NCI-H1417 (cell line): ENCODE measurements around the gene ZFAND4.
"Not testable (repeated sequence)": the region's sequence is repeated elsewhere in the genome, so short reads cannot be mapped to it uniquely, and the experiment has no call there.

Experiments used
- DNase-seq, 3 experiments: peaks; one replicate each; lab custom pipeline; 2025; lab: John Stamatoyannopoulos, UW

The ZFAND4 gene

GRCh38 chr10:45589868-45590267 is 82.7 kb downstream of the ZFAND4 start:
- DNase-seq = no peak

DNA sequence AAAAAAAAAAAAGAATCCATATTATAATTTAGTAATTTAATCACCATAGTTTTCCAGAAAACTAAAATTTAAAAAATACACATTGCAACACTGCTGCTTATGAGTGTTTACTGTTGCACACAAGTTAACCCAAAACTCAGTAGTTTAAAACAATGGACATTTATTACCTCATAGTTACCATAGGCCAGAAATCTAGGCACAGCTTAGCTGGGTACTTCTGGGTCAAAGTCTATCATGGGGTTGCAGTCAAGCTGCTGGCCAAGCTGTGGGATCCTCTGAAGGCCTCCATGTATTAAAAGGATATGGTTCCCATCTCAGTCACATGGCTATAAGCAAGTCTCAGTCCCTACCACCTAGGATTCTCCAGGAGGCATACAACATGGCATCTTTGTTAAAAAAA is 83.6 kb downstream of the ZFAND4 start:
- no peak for DNase-seq

GRCh38 chr10:45586028-45586824 is 86.3 kb downstream of the ZFAND4 start:
- DNase-seq = no peak

- DNase-seq = no peak
Measured at GRCh38 chr10:45585131-45585530, 87.4 kb downstream of the ZFAND4 start.

- DNase-seq = no peak
Measured at GRCh38 chr10:45582386-45582781, 90.2 kb downstream of the ZFAND4 start.

DNA sequence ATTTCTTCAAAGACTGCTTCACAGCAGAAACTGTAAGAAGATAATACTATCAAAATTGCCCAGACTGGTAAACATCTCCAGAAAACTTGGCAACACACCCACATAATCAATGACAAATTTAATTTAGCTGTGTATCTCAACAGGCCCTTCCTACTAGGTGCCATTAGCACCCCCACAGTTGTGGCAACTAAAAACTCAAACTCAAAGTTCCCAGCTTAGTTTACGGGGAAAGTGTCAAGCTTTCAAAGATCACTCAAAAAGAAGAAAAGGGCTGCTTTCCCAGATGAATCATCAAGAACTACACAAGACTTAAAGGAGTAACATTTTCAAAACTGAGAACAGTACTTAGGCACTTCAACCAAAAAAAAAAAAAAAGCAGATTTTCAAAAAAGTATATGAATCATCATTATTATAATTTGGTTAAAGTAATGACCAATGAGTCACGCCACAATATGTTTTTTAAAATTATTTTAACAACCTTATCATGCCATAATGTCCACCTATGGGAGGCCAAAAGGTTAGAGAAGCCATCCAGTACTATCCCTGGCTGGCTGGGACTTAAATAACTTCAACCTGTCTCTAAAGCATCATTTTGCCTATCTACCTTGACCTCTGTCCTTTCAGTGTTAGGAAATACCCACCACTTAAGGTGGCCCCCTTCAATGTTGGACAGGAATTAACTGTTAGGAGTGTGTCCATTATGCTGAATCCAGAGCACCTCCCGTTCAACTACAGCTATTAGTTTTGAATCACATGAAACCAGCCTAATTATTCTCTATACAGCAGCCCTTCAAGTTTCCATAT is 90.8 kb downstream of the ZFAND4 start:
- DNase-seq = no peak

DNA sequence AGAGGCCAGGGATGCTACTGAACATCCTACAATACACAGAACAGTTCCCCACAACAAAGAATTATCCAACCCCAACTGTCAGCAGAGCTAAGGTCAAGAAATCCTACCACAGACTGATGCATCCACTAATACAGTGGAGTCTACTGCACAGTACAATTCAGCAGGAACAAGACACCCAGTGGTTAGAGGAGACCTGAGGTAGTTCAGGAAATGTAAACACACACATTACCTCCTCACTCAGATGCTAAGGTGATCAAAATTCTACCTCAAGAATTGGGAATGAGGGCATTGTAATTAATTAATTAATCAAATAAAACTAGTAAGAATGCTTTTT is 91.4 kb downstream of the ZFAND4 start:
- no peak for DNase-seq

GRCh38 chr10:45580371-45581215 is 92.0 kb downstream of the ZFAND4 start:
- DNase-seq = no peak

DNA sequence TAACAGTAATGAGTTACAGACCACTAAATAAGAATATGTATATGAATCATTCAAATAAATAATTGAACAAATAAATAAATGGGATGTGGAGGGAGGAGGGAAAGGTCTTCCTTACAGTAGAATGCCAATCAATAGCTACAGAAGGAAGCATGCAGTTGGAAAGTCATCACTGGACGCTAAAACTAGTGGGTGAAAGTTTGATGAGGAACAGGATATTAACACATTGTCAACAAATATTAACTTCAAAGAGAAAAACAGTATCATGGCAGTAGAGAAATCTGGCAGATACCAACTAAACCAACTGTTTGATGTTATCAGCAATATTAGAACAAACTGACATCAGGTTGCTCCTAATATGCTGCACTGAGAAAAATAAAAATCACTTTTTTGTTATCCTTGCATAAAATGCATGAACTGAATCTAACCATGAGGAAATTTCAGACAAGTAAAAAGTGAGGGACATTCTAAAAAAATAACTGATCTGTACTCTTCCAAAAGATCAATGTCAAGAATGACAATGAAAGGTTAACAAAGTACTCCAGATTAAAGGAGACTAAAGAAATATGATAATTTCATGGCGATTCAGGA is 94.1 kb downstream of the ZFAND4 start:
- DNase-seq = no peak

DNA sequence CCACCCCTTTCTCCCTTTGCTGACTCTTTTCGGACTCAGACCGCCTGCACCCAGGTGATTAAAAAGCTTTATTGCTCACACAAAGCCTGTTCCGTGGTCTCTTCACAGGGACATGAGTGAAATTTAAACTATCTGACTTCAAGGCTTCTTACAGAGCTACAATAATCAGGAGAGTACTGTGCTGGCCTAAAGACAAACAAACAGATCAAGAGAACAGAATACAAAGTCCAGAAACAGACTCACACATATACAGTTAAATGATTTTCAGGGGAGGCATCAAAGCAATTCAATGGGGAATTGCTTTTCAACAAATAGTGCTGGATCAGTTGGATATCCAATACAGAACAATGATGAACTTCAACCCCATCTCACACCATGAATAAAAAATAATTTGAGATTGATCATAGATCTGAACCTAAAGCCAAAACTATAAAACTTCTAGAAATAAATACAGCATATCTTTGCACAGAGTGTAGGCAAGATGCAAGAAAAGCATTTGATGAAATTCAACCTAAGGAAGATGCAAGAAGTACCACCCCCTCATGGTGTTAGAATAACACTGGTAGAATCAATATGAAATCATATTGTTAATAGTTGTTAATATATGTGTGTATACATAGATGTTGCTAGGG is 96.5 kb downstream of the ZFAND4 start:
- DNase-seq = no peak

DNA sequence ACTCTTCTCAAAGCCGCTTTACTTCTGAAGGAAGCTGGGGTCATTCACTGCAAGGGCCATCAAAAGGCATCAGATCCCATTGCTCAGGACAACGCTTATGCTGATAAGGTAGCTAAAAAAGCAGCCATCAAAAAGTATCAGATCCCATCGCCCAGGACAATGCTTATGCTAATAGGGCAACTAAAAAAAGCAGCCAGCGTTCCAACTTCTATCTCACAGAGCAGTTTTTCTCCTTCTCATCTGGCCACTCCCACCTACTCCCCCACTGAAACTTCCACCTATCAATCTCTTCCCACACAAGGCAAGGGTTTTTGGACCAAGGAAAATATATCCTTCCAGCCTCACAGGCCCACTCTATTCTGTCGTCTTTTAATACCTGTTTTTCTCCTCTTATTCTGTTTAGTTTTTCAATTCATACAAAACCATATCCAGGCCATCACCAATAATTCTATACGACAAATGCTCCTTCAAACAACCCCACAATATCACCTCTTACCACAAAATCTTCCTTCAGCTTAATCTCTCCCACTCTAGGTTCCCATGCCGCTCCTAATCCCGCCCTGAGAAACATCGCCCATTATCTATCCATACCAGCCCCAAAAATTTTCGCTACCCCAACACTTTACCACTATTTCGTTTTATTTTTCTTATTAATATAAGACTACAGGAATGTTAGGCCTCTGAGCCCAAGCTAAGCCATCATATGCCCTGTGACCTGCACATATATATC is 97.4 kb downstream of the ZFAND4 start:
- DNase-seq = not testable (repeated sequence)

DNA sequence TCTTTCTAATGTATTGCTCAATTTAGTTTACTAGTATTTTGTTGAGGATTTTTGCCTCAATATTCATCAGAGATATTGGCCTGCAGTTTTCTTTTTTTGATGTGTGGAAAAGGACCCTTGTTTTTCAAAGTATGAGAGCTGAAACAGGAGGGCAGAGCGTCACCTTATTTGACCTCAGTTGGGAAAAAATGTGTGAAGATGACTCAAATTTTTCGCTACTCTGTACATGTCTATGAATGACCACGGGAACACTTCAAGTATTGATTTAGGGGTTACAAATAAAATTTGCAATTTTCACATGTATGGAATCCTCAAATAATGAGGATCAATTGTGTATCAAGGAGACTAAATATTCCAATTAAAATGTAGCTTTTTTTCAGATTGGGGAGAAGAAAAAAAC is 103.1 kb downstream of the ZFAND4 start:
- no peak for DNase-seq

DNA sequence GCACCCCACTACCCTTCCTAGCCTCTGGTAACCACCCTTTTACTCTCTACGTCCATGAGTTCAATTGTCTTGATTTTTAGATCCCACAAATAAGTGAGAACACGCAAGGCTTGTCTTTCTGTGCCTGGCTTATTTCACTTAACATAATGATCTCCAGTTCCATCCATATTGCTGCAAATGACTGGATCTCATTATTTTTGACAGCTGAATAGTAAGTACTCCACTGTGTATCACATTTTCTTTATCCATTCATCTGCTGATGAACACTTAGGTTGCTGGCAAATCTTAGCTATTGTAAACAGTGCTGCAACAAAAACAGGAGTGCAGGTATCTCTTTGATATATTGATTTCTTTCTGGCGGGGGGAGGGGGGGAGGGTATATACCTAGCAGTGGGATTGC is 106.2 kb downstream of the ZFAND4 start:
- no peak for DNase-seq
